Measurements from ENCODE around the gene AUTS2. TPM values are rescaled to one million over a fixed set of nuclear protein-coding genes. Genes with fewer than 3 reads are reported as not detected.

Gene AUTS2
- total RNA-seq, 1 experiment from 2014 or later: 42.1 TPM

- Histone ChIP-seq H3K4me1 (ENCODE audit: insufficient read depth, low read length, poor library complexity, severe bottlenecking) (no peaks in the 10 kb centered on the region), H3K4me3 (ENCODE audit: low read depth, low read length, poor library complexity, severe bottlenecking) (no peak overlapping the region), H3K36me3 (ENCODE audit: insufficient read depth, low read length, poor library complexity, severe bottlenecking) (no peaks in the 10 kb centered on the region), H3K27me3 (replicated peaks; ENCODE audit: insufficient read depth, low read depth, low read length, poor library complexity) (no peaks in the 10 kb centered on the region), H3K9me3 (ENCODE audit: low read depth, low read length, poor library complexity, severe bottlenecking) (no peaks in the 10 kb centered on the region), H3K27ac (ENCODE audit: low read depth, low read length, poor library complexity, severe bottlenecking) (no peak overlapping the region)
- intact Hi-C loops (cut with micrococcal nuclease; ENCODE audit: unreplicated experiment): no loop called here
- no TSS peak for BruUV-seq (replicated peaks)
- ChIA-PET CTCF (no interaction called here), POLR2A (ENCODE audit: low non-redundant PET) (no interaction called here)
- TF ChIP-seq CTCF (conservative IDR thresholded peaks at IDR 0.05; ENCODE audit: low read depth, low read length) (no peak), EZH2 (IDR thresholded peaks at IDR 0.05; ENCODE audit: borderline replicate concordance, low read depth, low read length, poor library complexity, severe bottlenecking) (no peak)
- DNase-seq (ENCODE audit: low spot score): no peak
These were observed 1056.7 kb downstream of the AUTS2 start for GRCh38 chr7:70654979-70655378.

- ChIA-PET POLR2A (ENCODE audit: low non-redundant PET) (interaction anchor here (0.5 kb wide), 1 partner anchor 39 kb away, joined by 3 read pairs; no protein-coding TSS in a partner anchor), CTCF (no interaction called here)
- no peak for DNase-seq (ENCODE audit: low spot score)
- no peaks in the 10 kb centered on the region for H3K9me3 ChIP-seq (ENCODE audit: low read depth, low read length, poor library complexity, severe bottlenecking)
- no peak overlapping the region for H3K27ac ChIP-seq (ENCODE audit: low read depth, low read length, poor library complexity, severe bottlenecking)
- no peaks in the 10 kb centered on the region for H3K4me1 ChIP-seq (ENCODE audit: insufficient read depth, low read length, poor library complexity, severe bottlenecking)
- no peak overlapping the region for H3K4me3 ChIP-seq (ENCODE audit: low read depth, low read length, poor library complexity, severe bottlenecking)
- BruUV-seq (replicated peaks): no TSS peak
- no peaks in the 10 kb centered on the region for H3K36me3 ChIP-seq (ENCODE audit: insufficient read depth, low read length, poor library complexity, severe bottlenecking)
- intact Hi-C loops (cut with micrococcal nuclease; ENCODE audit: unreplicated experiment): no loop called here
- TF ChIP-seq EZH2 (IDR thresholded peaks at IDR 0.05; ENCODE audit: borderline replicate concordance, low read depth, low read length, poor library complexity, severe bottlenecking) (no peak), CTCF (conservative IDR thresholded peaks at IDR 0.05; ENCODE audit: low read depth, low read length) (no peak)
- H3K27me3 ChIP-seq (replicated peaks; ENCODE audit: insufficient read depth, low read depth, low read length, poor library complexity): no peaks in the 10 kb centered on the region
These were observed 1057.4 kb downstream of the AUTS2 start for GRCh38 chr7:70655694-70656093.

- Histone ChIP-seq H3K27ac (ENCODE audit: low read depth, low read length, poor library complexity, severe bottlenecking) (no peak overlapping the region), H3K36me3 (ENCODE audit: insufficient read depth, low read length, poor library complexity, severe bottlenecking) (no peaks in the 10 kb centered on the region), H3K9me3 (ENCODE audit: low read depth, low read length, poor library complexity, severe bottlenecking) (no peaks in the 10 kb centered on the region), H3K27me3 (replicated peaks; ENCODE audit: insufficient read depth, low read depth, low read length, poor library complexity) (no peaks in the 10 kb centered on the region), H3K4me3 (ENCODE audit: low read depth, low read length, poor library complexity, severe bottlenecking) (no peak overlapping the region), H3K4me1 (ENCODE audit: insufficient read depth, low read length, poor library complexity, severe bottlenecking) (no peaks in the 10 kb centered on the region)
- TF ChIP-seq EZH2 (IDR thresholded peaks at IDR 0.05; ENCODE audit: borderline replicate concordance, low read depth, low read length, poor library complexity, severe bottlenecking) (no peak), CTCF (conservative IDR thresholded peaks at IDR 0.05; ENCODE audit: low read depth, low read length) (no peak)
- ChIA-PET POLR2A (ENCODE audit: low non-redundant PET) (no interaction called here), CTCF (no interaction called here)
- BruUV-seq (replicated peaks): no TSS peak
- intact Hi-C loops (cut with micrococcal nuclease; ENCODE audit: unreplicated experiment): no loop called here
- DNase-seq (ENCODE audit: low spot score): no peak
These were observed 1059.3 kb downstream of the AUTS2 start for GRCh38 chr7:70657571-70657970.

Measured in A673 (cell line).